ENCODE measurements around the gene CSH1.
"Not testable (repeated sequence)": the region's sequence is repeated elsewhere in the genome, so short reads cannot be mapped to it uniquely, and the experiment has no call there.

Gene CSH1

DNA sequence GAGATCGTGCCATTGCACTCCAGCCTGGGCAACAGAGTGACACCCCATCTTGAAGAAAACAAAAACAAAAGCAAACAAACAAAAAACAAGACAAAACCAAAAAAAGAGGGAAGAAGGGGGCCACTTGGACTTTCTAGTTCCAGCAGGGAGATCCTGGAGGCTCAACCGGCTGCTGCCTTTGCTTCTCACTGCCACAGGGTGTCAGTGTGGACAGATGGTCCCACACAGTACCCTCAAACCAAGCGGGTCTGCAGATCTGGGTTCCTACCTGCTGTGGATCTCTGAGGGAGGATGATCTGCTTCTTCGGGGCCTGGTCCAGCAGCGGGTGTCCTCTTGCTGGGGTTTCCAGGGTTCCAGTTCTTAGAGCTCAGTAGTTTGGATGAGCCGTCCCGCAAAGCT is 29.7 kb downstream of the CSH1 start:
- DNase-seq (ENCODE audit: low spot score): not testable (repeated sequence)

- no peak for DNase-seq (ENCODE audit: low spot score)
Measured at GRCh38 chr17:63859257-63859656, 37.1 kb downstream of the CSH1 start.

GRCh38 chr17:63856425-63856824 is 39.9 kb downstream of the CSH1 start:
- DNase-seq (ENCODE audit: low spot score): not testable (repeated sequence)

DNA sequence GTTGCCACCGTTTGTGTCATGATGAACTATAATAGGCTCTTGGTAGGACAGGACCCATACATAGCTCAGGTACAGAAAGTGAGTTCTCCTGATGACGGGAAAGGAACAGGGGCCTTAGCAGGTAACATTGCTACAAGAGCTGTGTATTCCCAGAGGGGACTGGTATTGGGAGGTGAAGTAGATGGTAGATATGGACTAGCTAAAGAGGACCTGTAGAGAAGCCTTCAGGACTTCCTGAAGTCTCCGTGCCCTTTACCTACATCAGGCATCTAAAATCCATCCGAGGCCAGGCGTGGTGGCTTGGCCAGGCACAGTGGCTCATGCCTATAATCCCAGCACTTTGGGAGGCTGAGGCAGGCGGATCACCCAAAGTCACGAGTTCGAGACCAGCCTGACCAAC is 41.2 kb downstream of the CSH1 start:
- DNase-seq (ENCODE audit: low spot score): no peak

GRCh38 chr17:63854709-63855108 is 41.7 kb downstream of the CSH1 start:
- DNase-seq (ENCODE audit: low spot score): no peak

GRCh38 chr17:63853260-63853659 is 43.1 kb downstream of the CSH1 start:
- DNase-seq (ENCODE audit: low spot score): no peak

DNA sequence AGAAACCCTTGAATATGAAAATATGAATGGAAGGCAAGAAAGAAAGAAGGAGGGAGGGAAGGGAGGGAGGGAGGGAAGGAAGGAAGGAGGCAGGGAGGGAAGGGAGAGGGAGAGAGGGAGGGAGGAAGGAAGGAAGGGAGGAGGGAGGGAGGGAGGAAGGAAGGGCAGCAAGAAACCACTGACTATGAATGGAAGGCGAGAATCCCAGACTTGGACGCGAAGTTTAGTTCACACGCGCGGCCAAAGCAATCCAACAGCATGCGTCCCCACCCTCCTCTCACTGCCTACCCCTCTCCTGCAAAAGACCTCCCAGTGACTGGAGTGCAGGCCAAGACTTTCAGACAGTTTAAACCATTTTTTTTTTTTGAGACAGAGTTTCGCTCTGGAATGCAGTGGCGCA is 46.0 kb downstream of the CSH1 start:
- DNase-seq (ENCODE audit: low spot score): no peak

- peak; percentile 94 for DNase-seq (ENCODE audit: low spot score)
Measured at GRCh38 chr17:63848834-63849689, 47.3 kb downstream of the CSH1 start.

- no peak for DNase-seq (ENCODE audit: low spot score)
Measured at GRCh38 chr17:63847525-63848249, 48.7 kb downstream of the CSH1 start.

DNA sequence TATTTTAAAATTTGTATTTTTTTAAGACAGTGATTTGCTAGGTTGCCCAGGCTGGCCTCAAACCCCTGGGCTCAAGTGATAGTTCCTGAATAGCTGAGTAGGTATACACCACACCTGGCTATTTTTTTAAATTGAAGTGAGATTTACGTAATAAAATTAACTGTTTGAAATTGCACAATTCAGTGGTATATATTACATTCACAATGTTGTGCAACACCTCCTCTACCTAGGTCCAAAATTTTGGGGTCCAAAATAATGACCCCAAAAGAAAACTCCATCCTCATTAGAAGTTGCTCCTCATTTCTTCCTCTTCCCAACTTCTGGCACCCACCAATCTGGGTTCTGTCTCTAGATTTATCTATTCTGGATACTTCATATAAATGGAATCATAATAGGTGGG is 50.9 kb downstream of the CSH1 start:
- no peak for DNase-seq (ENCODE audit: low spot score)
